SK-N-SH treated with all-trans-retinoic acid at 6 μM for 48 hours (cell line): Measurements from ENCODE around the gene PRPF38A.

Experiments
- ARNTL ChIP-seq: fragments of 450-650 bp; formaldehyde crosslinking; IDR thresholded peaks from 2 replicates; pipeline ENCODE4 v1.5.0; 2020; ENCODE audit warnings: low read depth, mild to moderate bottlenecking, moderate library complexity, borderline replicate concordance
- BACH2 ChIP-seq: fragments of 250-450 bp; sonication (Bioruptor Pico); IDR thresholded peaks from 2 replicates; pipeline ENCODE4 v1.9.0; 2021; ENCODE audit warnings: mild to moderate bottlenecking, borderline replicate concordance
- CREB5 ChIP-seq: fragments of 250-450 bp; sonication (Bioruptor Pico); IDR thresholded peaks from 2 replicates; pipeline ENCODE4 v1.5.1; 2020; ENCODE audit warnings: low read depth, mild to moderate bottlenecking, moderate library complexity
- ESRRG ChIP-seq: fragments of 250-450 bp; sonication (Bioruptor Pico); IDR thresholded peaks from 2 replicates; pipeline ENCODE4 v1.6.1; 2021; ENCODE audit warnings: mild to moderate bottlenecking
- PATZ1 ChIP-seq: fragments of 250-450 bp; sonication (Bioruptor Pico); IDR thresholded peaks from 2 replicates; pipeline ENCODE4 v1.8.0; 2020; ENCODE audit warnings: mild to moderate bottlenecking, moderate library complexity, borderline replicate concordance
- PPARA ChIP-seq: fragments of 250-450 bp; sonication (Bioruptor Pico); IDR thresholded peaks from 2 replicates; pipeline ENCODE4 v1.5.0; 2020; ENCODE audit warnings: mild to moderate bottlenecking, borderline replicate concordance
- TCF4 ChIP-seq: fragments of 250-450 bp; sonication (Bioruptor Pico); IDR thresholded peaks from 2 replicates; pipeline ENCODE4 v1.8.0; 2021; ENCODE audit warnings: mild to moderate bottlenecking, moderate library complexity, borderline replicate concordance
- TOX ChIP-seq: fragments of 250-450 bp; sonication (Bioruptor Pico); IDR thresholded peaks from 2 replicates; pipeline ENCODE4 v1.8.0; 2021; ENCODE audit warnings: mild to moderate bottlenecking, moderate library complexity, borderline replicate concordance
- ZC3H10 ChIP-seq: fragments of 250-450 bp; sonication (Bioruptor Pico); IDR thresholded peaks from 2 replicates; pipeline ENCODE4 v1.5.1; 2021; ENCODE audit warnings: mild to moderate bottlenecking, moderate library complexity
- ZFP3 ChIP-seq: fragments of 250-450 bp; sonication (Bioruptor Pico); IDR thresholded peaks from 2 replicates; pipeline ENCODE4 v1.5.0; 2020; ENCODE audit warnings: mild to moderate bottlenecking, moderate library complexity
- ZNF8 ChIP-seq: fragments of 450-650 bp; formaldehyde crosslinking; IDR thresholded peaks from 2 replicates; pipeline ENCODE4 v1.5.0; 2020; ENCODE audit warnings: mild to moderate bottlenecking, moderate library complexity

GRCh38 chr1:52367272-52367671 is 37.1 kb upstream of the PRPF38A start:
- TF ChIP-seq TOX (CRISPR knock-in tag) (no peak), ARNTL (CRISPR knock-in tag) (no peak), PPARA (no peak), BACH2 (CRISPR knock-in tag) (no peak), CREB5 (CRISPR knock-in tag) (no peak), ZNF8 (no peak), ESRRG (no peak), TCF4 (CRISPR knock-in tag) (no peak), PATZ1 (CRISPR knock-in tag) (no peak), ZC3H10 (CRISPR knock-in tag) (no peak), ZFP3 (CRISPR knock-in tag) (no peak)
